ENCODE measurements around the gene RXRB. TPM values are rescaled to one million over a fixed set of nuclear protein-coding genes. Genes with fewer than 3 reads are reported as not detected.
A peak's percentile ranks its signal among the peaks of the same experiment; 100 is the strongest.
"Not testable (repeated sequence)": the region's sequence is repeated elsewhere in the genome, so short reads cannot be mapped to it uniquely, and the experiment has no call there.

RXRB gene
- total RNA-seq, 1 donor from 2014 or later = 46.6 TPM

GRCh38 chr6:33164176-33164575, 36.3 kb downstream of the RXRB start:
- Mint-ChIP-seq H3K27me3 (no peaks in the 10 kb centered on the region), H3K36me3 (ENCODE audit: low read depth) (no peaks in the 10 kb centered on the region), H3K4me1 (peaks cover 14% of the 10 kb centered on the region), H3K27ac (no peak overlapping the region), H3K4me3 (no peak overlapping the region), H3K9me3 (no peaks in the 10 kb centered on the region)
- intact Hi-C loops (cut with micrococcal nuclease) = loop anchor here (5.0 kb wide), 1 partner anchor 47 kb away; no protein-coding TSS in a partner anchor
- no peak for DNase-seq

GRCh38 chr6:33163540-33163939, 36.9 kb downstream of the RXRB start:
- no peak overlapping the region for H3K4me3 Mint-ChIP-seq
- H3K36me3 Mint-ChIP-seq (ENCODE audit: low read depth) = no peaks in the 10 kb centered on the region
- intact Hi-C loops (cut with micrococcal nuclease) = loop anchor here (5.0 kb wide), 1 partner anchor 46 kb away; no protein-coding TSS in a partner anchor
- no peak for DNase-seq
- H3K27ac Mint-ChIP-seq = no peak overlapping the region
- H3K27me3 Mint-ChIP-seq = no peaks in the 10 kb centered on the region
- H3K9me3 Mint-ChIP-seq = no peaks in the 10 kb centered on the region
- peaks cover 14% of the 10 kb centered on the region for H3K4me1 Mint-ChIP-seq

DNA sequence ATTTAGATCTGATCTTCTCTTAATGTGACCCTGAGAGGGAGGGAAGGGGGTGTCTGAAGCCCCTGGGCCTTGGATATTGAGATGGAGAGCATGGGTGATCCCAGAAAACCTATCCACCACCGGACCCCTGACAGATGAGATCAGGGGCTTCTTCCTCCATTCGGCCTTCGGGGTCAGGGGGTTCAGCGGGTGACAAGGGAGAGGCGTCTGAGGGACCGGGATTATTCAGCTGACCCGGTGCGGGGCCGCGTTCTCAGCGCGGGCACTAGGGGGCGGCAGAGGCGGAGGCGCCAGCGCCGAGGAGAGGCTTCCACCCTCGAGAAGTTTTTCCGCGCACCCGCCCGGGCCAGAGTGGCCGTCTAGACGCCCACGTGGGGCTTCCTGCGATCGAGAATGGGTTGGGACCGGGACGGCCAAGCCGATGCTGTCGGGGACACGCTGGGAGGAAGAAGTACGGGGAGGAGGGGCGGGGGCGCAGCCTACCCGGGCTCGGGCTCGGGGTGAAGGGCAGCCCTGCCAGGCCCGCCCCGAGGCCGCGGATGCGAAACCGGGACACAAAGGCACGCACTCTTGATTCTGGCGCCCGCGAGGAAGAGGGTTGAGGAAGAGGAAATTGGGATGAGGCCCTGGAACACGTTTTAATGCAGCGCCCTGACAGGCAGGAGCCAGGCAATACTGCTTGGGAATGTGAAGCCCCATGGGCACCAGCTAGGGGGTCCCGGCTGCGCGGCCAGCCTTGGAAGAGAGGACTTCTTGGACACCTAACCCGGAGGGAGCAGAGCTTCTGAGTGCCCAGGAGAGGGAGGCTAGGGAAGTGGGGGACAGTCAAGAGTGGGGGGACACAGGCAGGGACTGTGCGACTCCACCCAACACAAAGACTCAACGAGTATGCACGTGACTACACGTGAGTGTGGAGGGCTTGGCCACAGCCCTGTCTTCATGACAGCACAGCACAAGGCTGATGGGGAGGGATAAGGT, 38.8 kb downstream of the RXRB start:
- Mint-ChIP-seq H3K36me3 (ENCODE audit: low read depth) (no peaks in the 10 kb centered on the region), H3K4me3 (peak overlapping the region; percentile 87), H3K4me1 (peaks cover 14% of the 10 kb centered on the region), H3K9me3 (no peaks in the 10 kb centered on the region), H3K27ac (peak overlapping the region; percentile 86), H3K27me3 (peaks cover under 1% of the 10 kb centered on the region)
- intact Hi-C loops (cut with micrococcal nuclease) = loop anchor here (1.0 to 5.0 kb wide), 3 partner anchors 35 to 87 kb away; no protein-coding TSS in a partner anchor
- peak; percentile 96 for DNase-seq

- H3K27ac Mint-ChIP-seq = no peak overlapping the region
- no peaks in the 10 kb centered on the region for H3K36me3 Mint-ChIP-seq (ENCODE audit: low read depth)
- peaks cover 2% of the 10 kb centered on the region for H3K27me3 Mint-ChIP-seq
- no peaks in the 10 kb centered on the region for H3K9me3 Mint-ChIP-seq
- peak overlapping the region; percentile 87 for H3K4me3 Mint-ChIP-seq
- DNase-seq = no peak
- peaks cover 14% of the 10 kb centered on the region for H3K4me1 Mint-ChIP-seq
- intact Hi-C loops (cut with micrococcal nuclease) = loop anchor here (1.0 to 5.0 kb wide), 3 partner anchors 36 to 87 kb away; no protein-coding TSS in a partner anchor
These were observed 39.6 kb downstream of the RXRB start for GRCh38 chr6:33160728-33161344.

DNA sequence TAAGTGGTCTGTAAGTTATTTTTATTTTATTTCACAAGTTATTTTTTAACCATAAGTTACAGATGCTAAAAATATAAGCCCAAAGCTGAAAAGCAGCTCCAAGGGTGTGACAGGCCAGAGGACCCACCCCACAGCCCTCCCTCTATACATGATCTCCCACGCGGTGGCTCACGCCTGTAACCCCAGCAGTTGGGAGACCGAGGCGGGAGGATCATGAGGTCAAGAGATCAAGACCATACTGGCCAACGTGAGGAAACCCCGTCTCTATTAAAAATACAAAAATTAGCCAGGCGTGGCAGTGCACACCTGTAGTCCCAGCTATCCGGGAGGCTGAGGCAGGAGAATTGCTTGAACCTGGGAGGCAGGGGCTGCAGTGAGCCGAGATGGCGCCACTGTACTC, 40.4 kb downstream of the RXRB start:
- intact Hi-C loops (cut with micrococcal nuclease) = loop anchor here (2.0 to 5.0 kb wide), 2 partner anchors 37 to 43 kb away; no protein-coding TSS in a partner anchor
- Mint-ChIP-seq H3K9me3 (no peaks in the 10 kb centered on the region), H3K4me3 (no peak overlapping the region), H3K4me1 (peaks cover 14% of the 10 kb centered on the region), H3K27ac (no peak overlapping the region), H3K27me3 (peaks cover 2% of the 10 kb centered on the region), H3K36me3 (ENCODE audit: low read depth) (no peaks in the 10 kb centered on the region)
- no peak for DNase-seq

GRCh38 chr6:33156964-33157363, 43.5 kb downstream of the RXRB start:
- Mint-ChIP-seq H3K27me3 (peaks cover 15% of the 10 kb centered on the region), H3K27ac (no peak overlapping the region), H3K4me3 (no peak overlapping the region), H3K9me3 (peaks cover 1% of the 10 kb centered on the region), H3K36me3 (ENCODE audit: low read depth) (no peaks in the 10 kb centered on the region), H3K4me1 (peaks cover 13% of the 10 kb centered on the region)
- no peak for DNase-seq
- intact Hi-C loops (cut with micrococcal nuclease) = no loop called here

DNA sequence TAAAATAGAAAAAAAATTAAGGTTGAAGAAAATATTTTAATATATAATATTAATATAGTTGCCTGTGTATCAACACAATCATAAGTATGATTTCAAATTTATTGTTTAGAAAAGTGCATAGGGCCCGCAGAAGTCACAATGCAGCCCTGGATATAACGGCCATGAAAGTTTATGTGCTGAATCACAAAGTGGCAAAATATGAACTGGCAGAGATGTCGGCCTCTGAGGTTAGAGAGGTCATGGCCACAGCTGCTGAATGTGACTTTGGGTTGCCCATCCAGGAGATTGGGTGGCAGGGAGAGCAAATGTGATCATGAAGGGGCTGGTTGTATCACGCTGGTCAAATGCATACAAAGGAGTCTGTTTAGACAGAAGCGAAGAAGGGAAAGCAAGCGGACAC, 43.9 kb downstream of the RXRB start:
- peaks cover 9% of the 10 kb centered on the region for H3K4me1 Mint-ChIP-seq
- peaks cover 2% of the 10 kb centered on the region for H3K36me3 Mint-ChIP-seq (ENCODE audit: low read depth)
- peaks cover 18% of the 10 kb centered on the region for H3K27me3 Mint-ChIP-seq
- intact Hi-C loops (cut with micrococcal nuclease) = no loop called here
- DNase-seq = no peak
- no peak overlapping the region for H3K4me3 Mint-ChIP-seq
- H3K9me3 Mint-ChIP-seq = peaks cover 4% of the 10 kb centered on the region
- H3K27ac Mint-ChIP-seq = no peak overlapping the region

GRCh38 chr6:33154349-33154748, 46.1 kb downstream of the RXRB start:
- Mint-ChIP-seq H3K27me3 (peaks cover 27% of the 10 kb centered on the region), H3K4me1 (no peaks in the 10 kb centered on the region), H3K36me3 (ENCODE audit: low read depth) (peaks cover 2% of the 10 kb centered on the region), H3K9me3 (peaks cover 4% of the 10 kb centered on the region), H3K4me3 (no peak overlapping the region), H3K27ac (no peak overlapping the region)
- intact Hi-C loops (cut with micrococcal nuclease) = no loop called here
- DNase-seq = no peak

DNA sequence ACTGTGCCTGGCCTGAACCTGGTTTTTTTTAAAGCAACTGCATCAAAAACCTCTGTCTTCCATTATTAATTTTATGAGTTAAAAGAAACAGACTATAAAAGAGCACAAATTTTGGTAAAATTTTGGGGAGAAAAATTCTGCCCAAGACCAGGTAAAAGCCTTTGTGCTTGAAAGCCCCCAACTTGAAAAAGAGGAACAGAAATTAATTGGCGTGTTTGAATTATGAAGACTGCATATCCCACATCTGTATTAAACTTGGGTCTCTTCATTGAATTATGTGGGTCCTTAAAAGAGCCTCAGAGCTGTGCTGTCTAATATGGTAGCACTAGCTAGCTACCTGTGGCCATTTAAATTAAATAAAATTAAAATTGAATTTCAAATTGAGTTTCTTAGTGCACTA, 49.4 kb downstream of the RXRB start:
- DNase-seq = no peak
- no peak overlapping the region for H3K4me3 Mint-ChIP-seq
- peaks cover 30% of the 10 kb centered on the region for H3K27me3 Mint-ChIP-seq
- intact Hi-C loops (cut with micrococcal nuclease) = no loop called here
- peaks cover 2% of the 10 kb centered on the region for H3K36me3 Mint-ChIP-seq (ENCODE audit: low read depth)
- H3K9me3 Mint-ChIP-seq = peaks cover 4% of the 10 kb centered on the region
- no peak overlapping the region for H3K27ac Mint-ChIP-seq
- H3K4me1 Mint-ChIP-seq = no peaks in the 10 kb centered on the region

GRCh38 chr6:33150560-33150959, 49.9 kb downstream of the RXRB start:
- H3K27me3 Mint-ChIP-seq = peaks cover 30% of the 10 kb centered on the region
- H3K4me3 Mint-ChIP-seq; H3K9me3 Mint-ChIP-seq; DNase-seq; intact Hi-C loops (cut with micrococcal nuclease); H3K36me3 Mint-ChIP-seq (ENCODE audit: low read depth); H3K27ac Mint-ChIP-seq; H3K4me1 Mint-ChIP-seq: not testable (repeated sequence)

DNA sequence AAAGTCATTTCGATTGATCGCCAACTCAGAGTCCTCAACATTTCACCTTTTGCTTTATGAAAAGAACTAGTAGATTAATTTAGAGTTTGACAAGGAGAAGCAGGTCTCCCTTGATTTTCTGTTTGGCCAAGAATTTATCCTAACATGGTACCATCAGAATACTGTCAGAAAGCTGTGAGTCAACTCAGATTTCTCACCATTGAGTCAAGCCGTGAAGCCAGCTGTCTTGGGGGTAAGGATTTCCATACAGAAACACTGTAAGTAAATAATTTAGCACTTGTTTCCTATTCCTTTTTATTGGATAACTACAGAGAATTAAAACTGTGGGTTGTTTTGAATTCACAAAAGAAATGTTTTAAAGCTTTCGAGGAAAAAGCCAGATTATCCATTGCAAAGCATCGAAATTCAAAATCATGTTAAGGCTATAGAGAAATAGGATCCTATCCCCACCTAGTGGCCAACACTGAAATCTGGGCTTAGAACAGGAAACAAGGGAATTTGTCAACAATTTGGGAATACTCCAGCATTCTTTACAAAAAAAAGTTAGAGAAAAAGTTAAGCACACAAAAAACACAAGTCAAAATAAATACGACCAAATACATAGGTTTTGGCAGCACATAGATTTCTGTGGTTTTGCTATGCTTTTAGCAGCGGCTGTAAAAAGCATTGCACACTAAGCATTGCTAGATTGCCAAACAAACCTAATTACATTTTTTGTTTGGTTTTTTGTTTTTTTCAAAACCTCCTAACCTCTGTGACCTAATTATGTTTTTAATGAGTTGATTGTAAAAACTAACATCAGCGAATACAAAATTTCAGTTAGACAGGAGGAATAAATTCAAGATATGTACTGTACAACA, 52.4 kb downstream of the RXRB start:
- H3K36me3 Mint-ChIP-seq (ENCODE audit: low read depth) = peaks cover 2% of the 10 kb centered on the region
- DNase-seq = no peak
- H3K9me3 Mint-ChIP-seq = peaks cover 4% of the 10 kb centered on the region

DNA sequence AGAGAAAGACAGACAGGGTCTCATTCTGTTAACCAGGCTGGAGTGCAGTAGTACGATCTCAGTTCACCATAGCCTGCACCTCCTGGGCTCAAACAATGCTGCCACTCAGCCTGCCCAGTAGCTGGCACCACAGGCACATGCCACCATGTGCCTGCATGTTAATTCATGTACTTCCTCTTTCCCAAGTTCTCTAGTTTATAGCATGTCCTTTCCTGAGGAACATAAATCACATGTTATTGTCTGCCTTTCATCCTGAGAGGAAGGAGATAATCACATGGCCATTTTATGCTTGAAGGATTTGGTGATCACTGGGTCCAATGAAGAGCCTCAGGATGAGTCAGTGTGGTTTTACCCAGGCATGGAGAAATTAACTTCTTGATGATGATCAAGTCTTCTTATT, 56.1 kb downstream of the RXRB start:
- intact Hi-C loops (cut with micrococcal nuclease) = no loop called here
- peaks cover 38% of the 10 kb centered on the region for H3K27me3 Mint-ChIP-seq

More for the DNA sequence above, 52.4 kb downstream of the RXRB start:
- peaks cover 31% of the 10 kb centered on the region for H3K27me3 Mint-ChIP-seq
- no peak overlapping the region for H3K27ac Mint-ChIP-seq
- H3K4me3 Mint-ChIP-seq = no peak overlapping the region
- intact Hi-C loops (cut with micrococcal nuclease) = loop anchor here (2.0 to 5.0 kb wide), 2 partner anchors 25 to 136 kb away; no protein-coding TSS in a partner anchor
- H3K4me1 Mint-ChIP-seq = peaks cover 3% of the 10 kb centered on the region

More for the DNA sequence above, 56.1 kb downstream of the RXRB start:
- Mint-ChIP-seq H3K4me3 (no peak overlapping the region), H3K27ac (no peak overlapping the region), H3K9me3 (no peaks in the 10 kb centered on the region), H3K36me3 (ENCODE audit: low read depth) (no peaks in the 10 kb centered on the region), H3K4me1 (peaks cover 7% of the 10 kb centered on the region)
- DNase-seq = no peak

Data from activated CD4-positive, alpha-beta T cell treated with anti-CD3 and anti-CD28 coated beads, Interleukin-2, amount 10 ng/mL, durations not matched to agents 24 days and 14 days (primary cell).